ENCODE results near the gene COL2A1. TPM values are rescaled to one million over a fixed set of nuclear protein-coding genes. Genes with fewer than 3 reads are reported as not detected.

Gene COL2A1
- total RNA-seq, 1 experiment from 2014 or later, result not detected

GRCh38 chr12:47931187-47931586 lies 73.1 kb downstream of the COL2A1 start:
- BruUV-seq (replicated peaks), result no TSS peak
- intact Hi-C loops (cut with micrococcal nuclease; ENCODE audit: unreplicated experiment), result no loop called here
- Histone ChIP-seq H3K9me3 (ENCODE audit: insufficient read depth, low read depth) (no peaks in the 10 kb centered on the region), H3K9me2 (ENCODE audit: insufficient read depth) (no peaks in the 10 kb centered on the region), H3K4me2 (no peak overlapping the region), H3K27me3 (ENCODE audit: insufficient read depth, low read depth) (peaks cover 47% of the 10 kb centered on the region), H2AFZ (no peak overlapping the region), H3K36me3 (ENCODE audit: low read depth) (no peaks in the 10 kb centered on the region), H3K4me1 (replicated peaks; ENCODE audit: insufficient read depth) (no peaks in the 10 kb centered on the region), H3K4me3 (no peak overlapping the region), H3F3A (ENCODE audit: insufficient read depth, low read depth) (no peaks in the 10 kb centered on the region), H3K27ac (no peak overlapping the region), H3K79me2 (ENCODE audit: low read depth) (no peaks in the 10 kb centered on the region), H4K20me1 (ENCODE audit: insufficient read depth) (no peaks in the 10 kb centered on the region)
- TF ChIP-seq CTCF (conservative IDR thresholded peaks at IDR 0.05) (no peak), EZH2 (IDR thresholded peaks at IDR 0.05; ENCODE audit: low read depth) (no peak)
- CTCF ChIA-PET, result no interaction called here
- DNase-seq, result no peak
- POLR2A ChIA-PET (ENCODE audit: unreplicated experiment), result no interaction called here

GRCh38 chr12:47930634-47931033 lies 73.6 kb downstream of the COL2A1 start:
- H3K36me3 ChIP-seq (ENCODE audit: low read depth), result no peaks in the 10 kb centered on the region
- H2AFZ ChIP-seq, result no peak overlapping the region
- CTCF ChIA-PET, result no interaction called here
- no peaks in the 10 kb centered on the region for H3K4me1 ChIP-seq (replicated peaks; ENCODE audit: insufficient read depth)
- H3K9me2 ChIP-seq (ENCODE audit: insufficient read depth), result no peaks in the 10 kb centered on the region
- BruUV-seq (replicated peaks), result no TSS peak
- POLR2A ChIA-PET (ENCODE audit: unreplicated experiment), result no interaction called here
- no peaks in the 10 kb centered on the region for H3K9me3 ChIP-seq (ENCODE audit: insufficient read depth, low read depth)
- TF ChIP-seq CTCF (conservative IDR thresholded peaks at IDR 0.05) (no peak), EZH2 (IDR thresholded peaks at IDR 0.05; ENCODE audit: low read depth) (no peak)
- H4K20me1 ChIP-seq (ENCODE audit: insufficient read depth), result no peaks in the 10 kb centered on the region
- no peaks in the 10 kb centered on the region for H3F3A ChIP-seq (ENCODE audit: insufficient read depth, low read depth)
- H3K27ac ChIP-seq, result no peak overlapping the region
- intact Hi-C loops (cut with micrococcal nuclease; ENCODE audit: unreplicated experiment), result no loop called here
- H3K4me2 ChIP-seq, result no peak overlapping the region
- peaks cover 52% of the 10 kb centered on the region for H3K27me3 ChIP-seq (ENCODE audit: insufficient read depth, low read depth)
- no peaks in the 10 kb centered on the region for H3K79me2 ChIP-seq (ENCODE audit: low read depth)
- DNase-seq, result no peak
- H3K4me3 ChIP-seq, result no peak overlapping the region

GRCh38 chr12:47927346-47927745 lies 76.9 kb downstream of the COL2A1 start:
- peaks cover 63% of the 10 kb centered on the region for H3K27me3 ChIP-seq (ENCODE audit: insufficient read depth, low read depth)
- no peaks in the 10 kb centered on the region for H3K4me1 ChIP-seq (replicated peaks; ENCODE audit: insufficient read depth)

More at GRCh38 chr12:47927346-47927745, 76.9 kb downstream of the COL2A1 start:
- Histone ChIP-seq H3K27ac (no peak overlapping the region), H3K9me2 (ENCODE audit: insufficient read depth) (no peaks in the 10 kb centered on the region), H3K4me3 (no peak overlapping the region), H3K9me3 (ENCODE audit: insufficient read depth, low read depth) (no peaks in the 10 kb centered on the region), H4K20me1 (ENCODE audit: insufficient read depth) (no peaks in the 10 kb centered on the region), H3K36me3 (ENCODE audit: low read depth) (no peaks in the 10 kb centered on the region), H3K4me2 (no peak overlapping the region), H2AFZ (no peak overlapping the region), H3F3A (ENCODE audit: insufficient read depth, low read depth) (no peaks in the 10 kb centered on the region), H3K79me2 (ENCODE audit: low read depth) (no peaks in the 10 kb centered on the region)
- POLR2A ChIA-PET (ENCODE audit: unreplicated experiment), result no interaction called here
- CTCF ChIA-PET, result interaction anchor here (0.5 kb wide), 1 partner anchor 1651 kb away, joined by 6 read pairs; no protein-coding TSS in a partner anchor
- intact Hi-C loops (cut with micrococcal nuclease; ENCODE audit: unreplicated experiment), result no loop called here
- BruUV-seq (replicated peaks), result no TSS peak
- TF ChIP-seq EZH2 (IDR thresholded peaks at IDR 0.05; ENCODE audit: low read depth) (no peak), CTCF (conservative IDR thresholded peaks at IDR 0.05) (no peak)
- DNase-seq, result no peak

Other genes starting within 250 kb of the COL2A1 start
- 4.1 and 5.7 TPM in 2 replicates for gene RAPGEF3, start 245.6 kb downstream of the COL2A1 start, total RNA-seq (2021)
- 76.4 and 108 TPM in 2 replicates for gene SLC48A1, start 231.2 kb downstream of the COL2A1 start, total RNA-seq (2021)
- 106 and 114 TPM in 2 replicates for gene HDAC7, start 184.6 kb downstream of the COL2A1 start, total RNA-seq (2021)
- gene VDR, start 99.5 kb downstream of the COL2A1 start, total RNA-seq (2021), result 7.5 and 12.3 TPM in 2 replicates
- 99.4 and 100 TPM in 2 replicates for gene TMEM106C, start 40.9 kb downstream of the COL2A1 start, total RNA-seq (2021)
- 20.9 and 23.0 TPM in 2 replicates for gene SENP1, start 101.6 kb upstream of the COL2A1 start, total RNA-seq (2021)
- gene PFKM, start 114.9 kb upstream of the COL2A1 start, total RNA-seq (2021), result 63.2 and 67.6 TPM in 2 replicates
- 21.8 and 25.1 TPM in 2 replicates for gene ASB8, start 153.0 kb upstream of the COL2A1 start, total RNA-seq (2021)
- not detected in 2 replicates for gene CCDC184, start 179.2 kb upstream of the COL2A1 start, total RNA-seq (2021)
- not detected in 2 replicates for gene OR10AD1, start 198.8 kb upstream of the COL2A1 start, total RNA-seq (2021)

Data from PC-9 (cell line).